ENCODE results near the gene JAG2.

The JAG2 gene

DNA sequence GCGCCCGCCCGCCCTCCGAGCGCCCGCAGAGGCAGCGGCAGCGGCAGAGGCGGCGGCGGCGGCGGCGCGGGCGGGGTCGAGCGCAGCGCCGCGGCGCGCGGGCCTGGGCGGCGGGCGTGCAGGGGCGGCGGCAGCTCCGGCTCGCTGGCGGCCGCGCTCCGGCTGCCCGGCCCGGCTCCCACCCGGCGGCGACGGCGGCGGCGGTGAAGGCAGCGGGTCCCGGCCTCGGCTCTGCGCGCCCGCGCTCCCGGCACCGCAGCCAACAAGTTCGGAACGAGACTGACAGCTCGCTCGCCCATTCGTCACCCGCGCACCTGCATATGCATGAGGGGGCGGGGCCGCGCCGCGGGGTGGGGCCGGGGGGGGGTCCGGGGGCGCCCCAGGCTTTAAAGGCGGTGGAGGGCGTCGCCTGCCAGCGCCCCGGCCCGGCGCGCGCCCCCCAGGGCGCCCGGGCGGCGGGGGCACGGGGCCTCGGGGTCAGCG lies at the start of gene JAG2:
Gene JAG2 (minus strand): TSS at position 281 of the 483 bp plus-strand sequence. CDS start 356 bp downstream, outside the sequence.
- POLR2A ChIA-PET = no interaction called here
- H3K4me3 ChIP-seq (ENCODE audit: low read depth, low read length) = no peak within 1 kb of the TSS; the same call in 1 of the 2 replicates

DNA sequence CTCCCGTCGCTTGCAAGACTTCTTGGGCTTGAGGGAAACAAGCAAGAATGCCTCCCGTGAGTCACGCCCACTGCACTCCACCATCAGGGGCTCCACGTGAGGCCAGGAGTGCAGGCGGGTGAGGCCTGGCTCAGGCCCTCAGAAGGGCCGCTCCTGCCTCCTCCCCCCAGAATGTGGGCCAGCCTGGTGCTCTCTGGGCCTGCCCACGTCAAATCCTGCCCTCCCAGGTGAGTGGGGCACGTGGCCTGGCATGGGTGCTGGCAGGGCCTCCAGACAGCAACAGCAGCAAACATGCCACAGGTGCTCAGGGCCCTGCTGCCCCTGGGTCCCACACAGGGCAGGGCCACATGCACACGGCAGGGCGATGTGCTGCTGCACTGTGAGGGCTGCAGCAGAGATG lies 49.2 kb upstream of the JAG2 start:
- ChIA-PET POLR2A (no interaction called here), CTCF (no interaction called here)

More for the DNA sequence above, at the start of gene JAG2:
- TF ChIP-seq, protein P1, sequence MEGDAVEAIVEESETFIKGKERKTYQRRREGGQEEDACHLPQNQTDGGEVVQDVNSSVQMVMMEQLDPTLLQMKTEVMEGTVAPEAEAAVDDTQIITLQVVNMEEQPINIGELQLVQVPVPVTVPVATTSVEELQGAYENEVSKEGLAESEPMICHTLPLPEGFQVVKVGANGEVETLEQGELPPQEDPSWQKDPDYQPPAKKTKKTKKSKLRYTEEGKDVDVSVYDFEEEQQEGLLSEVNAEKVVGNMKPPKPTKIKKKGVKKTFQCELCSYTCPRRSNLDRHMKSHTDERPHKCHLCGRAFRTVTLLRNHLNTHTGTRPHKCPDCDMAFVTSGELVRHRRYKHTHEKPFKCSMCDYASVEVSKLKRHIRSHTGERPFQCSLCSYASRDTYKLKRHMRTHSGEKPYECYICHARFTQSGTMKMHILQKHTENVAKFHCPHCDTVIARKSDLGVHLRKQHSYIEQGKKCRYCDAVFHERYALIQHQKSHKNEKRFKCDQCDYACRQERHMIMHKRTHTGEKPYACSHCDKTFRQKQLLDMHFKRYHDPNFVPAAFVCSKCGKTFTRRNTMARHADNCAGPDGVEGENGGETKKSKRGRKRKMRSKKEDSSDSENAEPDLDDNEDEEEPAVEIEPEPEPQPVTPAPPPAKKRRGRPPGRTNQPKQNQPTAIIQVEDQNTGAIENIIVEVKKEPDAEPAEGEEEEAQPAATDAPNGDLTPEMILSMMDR (IDR thresholded peaks at IDR 0.05; ENCODE audit: insufficient read depth, low read length, missing control alignments) = no peak
- DNase-seq (ENCODE audit: low read depth, low spot score) = no peak
- CTCF ChIA-PET = no interaction called here

DNA sequence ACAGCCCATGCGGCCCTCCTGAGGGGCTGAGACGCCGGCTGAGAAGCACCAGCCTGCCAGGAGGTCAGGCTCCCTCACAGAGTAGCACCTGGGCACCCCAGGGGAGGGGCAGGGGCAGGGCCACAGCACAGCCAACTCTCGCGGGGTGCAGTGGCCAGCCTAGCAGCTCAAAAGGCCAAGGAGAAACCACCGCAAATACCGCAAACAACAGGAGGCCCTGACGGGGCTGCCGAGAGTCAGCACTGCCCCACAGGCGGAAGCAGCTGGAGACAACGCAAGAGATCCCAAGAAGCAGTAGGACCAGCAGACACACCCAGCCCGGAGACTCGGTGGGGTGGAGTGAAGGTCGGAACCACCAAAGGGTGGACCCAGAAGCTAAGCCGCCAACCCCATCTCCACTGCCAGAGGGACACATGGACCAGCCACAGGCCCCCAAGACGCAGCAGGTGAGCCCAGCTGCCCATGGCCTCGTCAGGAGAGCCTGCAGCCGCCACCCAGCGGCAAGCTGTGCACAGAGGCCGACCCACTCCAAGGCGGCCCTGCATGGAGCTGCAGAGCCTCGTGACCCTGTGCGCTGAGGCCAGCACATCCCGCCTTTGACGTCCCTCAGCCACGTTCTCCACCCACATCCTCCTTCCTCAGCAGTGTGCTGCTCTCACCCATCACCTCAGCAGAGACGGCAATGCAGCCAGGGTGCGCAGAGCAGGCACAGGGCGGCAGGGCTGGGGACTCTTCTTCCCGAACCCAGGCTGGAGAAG lies 48.1 kb upstream of the JAG2 start:
- TF ChIP-seq, protein P1 (IDR thresholded peaks at IDR 0.05; ENCODE audit: insufficient read depth, low read length, missing control alignments) = no peak
- no peak overlapping the region for H3K4me3 ChIP-seq (ENCODE audit: low read depth, low read length)
- no peak for DNase-seq (ENCODE audit: low read depth, low spot score)
- POLR2A ChIA-PET = no interaction called here
- CTCF ChIA-PET = interaction anchor here (1.3 kb wide), 2 partner anchors 12 to 15 kb away, joined by 4 to 6 read pairs; no protein-coding TSS in a partner anchor

More for the DNA sequence above, 49.2 kb upstream of the JAG2 start:
- TF ChIP-seq, protein P1 (IDR thresholded peaks at IDR 0.05; ENCODE audit: insufficient read depth, low read length, missing control alignments) = no peak
- no peak for DNase-seq (ENCODE audit: low read depth, low spot score)
- no peak overlapping the region for H3K4me3 ChIP-seq (ENCODE audit: low read depth, low read length)

DNA sequence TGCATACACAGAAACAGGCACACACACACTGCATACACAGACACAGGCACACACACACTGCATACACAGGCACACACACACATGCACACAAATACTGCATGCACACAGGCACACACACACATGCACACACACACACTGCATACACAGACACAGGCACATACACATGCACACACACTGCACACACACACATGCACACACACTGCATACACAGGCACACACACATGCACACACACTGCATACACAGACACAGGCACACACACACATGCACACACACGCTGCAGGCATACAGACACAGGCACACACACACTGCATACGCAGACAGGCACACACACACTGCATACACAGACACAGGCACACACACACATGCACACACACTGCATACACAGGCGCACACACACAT lies 47.0 kb upstream of the JAG2 start:
- POLR2A ChIA-PET = no interaction called here
- CTCF ChIA-PET = no interaction called here
- TF ChIP-seq, protein P1 (IDR thresholded peaks at IDR 0.05; ENCODE audit: insufficient read depth, low read length, missing control alignments) = no peak
- no peak for DNase-seq (ENCODE audit: low read depth, low spot score)
- H3K4me3 ChIP-seq (ENCODE audit: low read depth, low read length) = no peak overlapping the region

DNA sequence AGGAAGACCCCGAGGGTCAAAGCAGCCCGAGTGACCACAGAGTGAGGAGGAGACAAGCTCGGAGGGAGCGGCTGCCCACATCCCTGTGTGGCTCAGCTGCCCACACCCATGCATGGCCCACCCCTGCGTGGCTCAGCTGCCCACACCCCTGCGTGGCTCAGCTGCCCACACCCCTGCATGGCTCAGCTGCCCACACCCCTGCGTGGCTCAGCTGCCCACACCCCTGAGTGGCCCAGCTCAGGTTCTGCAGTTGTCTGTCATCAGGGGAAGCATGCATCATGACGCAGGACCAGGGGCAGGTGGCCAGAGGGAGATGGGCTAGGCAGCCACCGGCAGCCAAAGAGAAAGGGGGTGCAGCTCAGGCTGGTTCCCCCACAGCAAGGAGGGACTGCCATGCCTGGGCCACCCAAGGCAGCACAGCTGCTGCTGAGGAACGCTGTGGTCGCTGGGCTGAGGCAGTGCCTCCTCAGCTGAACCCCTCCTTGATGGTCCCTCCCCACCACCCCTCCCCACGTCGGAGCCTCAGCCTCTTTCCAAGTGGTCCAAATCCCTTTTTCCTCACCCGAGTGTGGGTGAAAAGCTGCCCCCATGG lies 45.8 kb upstream of the JAG2 start:
- no peak for DNase-seq (ENCODE audit: low read depth, low spot score)
- H3K4me3 ChIP-seq (ENCODE audit: low read depth, low read length) = no peak overlapping the region
- TF ChIP-seq, protein P1 (IDR thresholded peaks at IDR 0.05; ENCODE audit: insufficient read depth, low read length, missing control alignments) = no peak
- CTCF ChIA-PET = interaction anchor here (1.9 to 3.5 kb wide), 2 partner anchors 11 kb away, joined by 4 to 25 read pairs; no protein-coding TSS in a partner anchor
- POLR2A ChIA-PET = interaction anchor here (0.7 kb wide), 1 partner anchor 86 kb away, joined by 3 read pairs; no protein-coding TSS in a partner anchor

DNA sequence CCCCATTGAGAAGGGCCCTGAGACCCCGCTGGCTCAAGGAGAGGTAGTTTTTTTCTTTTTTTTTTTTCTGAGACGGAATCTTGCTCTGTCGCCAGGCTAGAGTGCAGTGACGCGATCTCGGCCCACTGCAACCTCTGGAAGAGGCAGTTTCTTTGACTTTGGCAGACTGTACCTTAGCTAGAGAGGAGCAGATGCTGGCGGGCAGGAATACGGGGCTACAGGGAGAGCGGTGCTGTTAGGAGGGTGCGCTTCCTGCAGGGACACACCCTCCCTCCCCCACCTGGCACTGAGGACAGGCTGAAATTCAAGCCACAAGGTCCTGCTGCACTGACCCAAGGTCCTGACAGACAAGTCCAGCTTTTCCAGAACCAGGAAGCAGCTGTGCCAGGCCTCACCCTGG lies 44.8 kb upstream of the JAG2 start:
- DNase-seq (ENCODE audit: low read depth, low spot score) = no peak
- ChIA-PET POLR2A (no interaction called here), CTCF (interaction anchor here (1.1 to 3.5 kb wide), 4 partner anchors 9 to 137 kb away, joined by 3 to 25 read pairs (median 5); no protein-coding TSS in a partner anchor)
- H3K4me3 ChIP-seq (ENCODE audit: low read depth, low read length) = no peak overlapping the region
- TF ChIP-seq, protein P1 (IDR thresholded peaks at IDR 0.05; ENCODE audit: insufficient read depth, low read length, missing control alignments) = no peak
